Fibroblast of villous mesenchyme (primary cell): Measurements from ENCODE around the gene FHOD1. TPM values are rescaled to one million over a fixed set of nuclear protein-coding genes. Genes with fewer than 3 reads are reported as not detected.
A peak's percentile ranks its signal among the peaks of the same experiment; 100 is the strongest.

Source experiments
- DNase-seq: peaks from one replicate; pipeline ENCODE4 v3.0.0-alpha.2; 2010; ENCODE audit warnings: low read depth
- H3K4me3 ChIP-seq: 2 replicates; pipeline ENCODE4 v1.5.1; 2011; ENCODE audit warnings: low read depth, mild to moderate bottlenecking, low read length
- CTCF ChIP-seq: IDR thresholded peaks from 2 replicates; pipeline ENCODE4 v1.5.1; 2012; ENCODE audit warnings: low read depth, mild to moderate bottlenecking, low read length; ENCODE audit not compliant: insufficient read depth
- total RNA-seq: library from RNA; depleted of rRNA; stranded (reverse); fragments of >200 nt; gene quantifications from 2 replicates; pipeline ENCODE4 v1.2.3, GENCODE V29; 2012

The FHOD1 gene
- total RNA-seq, 1 donor, result 22.9 TPM

- TF ChIP-seq CTCF, result no peak
- H3K4me3 ChIP-seq, result no peak overlapping the region
- DNase-seq, result no peak
Observed at GRCh38 chr16:67201411-67202345, 45.6 kb downstream of the FHOD1 start.

GRCh38 chr16:67200491-67200890, 46.8 kb downstream of the FHOD1 start:
- H3K4me3 ChIP-seq, result no peak overlapping the region
- TF ChIP-seq CTCF, result no peak
- no peak for DNase-seq

GRCh38 chr16:67199808-67200198, 47.5 kb downstream of the FHOD1 start:
- TF ChIP-seq CTCF, result no peak
- H3K4me3 ChIP-seq, result no peak overlapping the region
- DNase-seq, result no peak

GRCh38 chr16:67199011-67199807, 48.1 kb downstream of the FHOD1 start, which contains the start of gene ELMO3:
Gene ELMO3 (plus strand): TSS chr16:67199131. CDS start chr16:67199327, 196 bp downstream.
- no peak for DNase-seq
- no peak within 1 kb of the TSS for H3K4me3 ChIP-seq

GRCh38 chr16:67198238-67198734, 49.0 kb downstream of the FHOD1 start:
- no peak overlapping the region for H3K4me3 ChIP-seq
- peak; percentile 56 for TF ChIP-seq CTCF
- no peak for DNase-seq

More at GRCh38 chr16:67199011-67199807, 48.1 kb downstream of the FHOD1 start, which contains the start of gene ELMO3:
- TF ChIP-seq CTCF, result peak; percentile 32

- no peak for TF ChIP-seq CTCF
- no peak overlapping the region for H3K4me3 ChIP-seq
- no peak for DNase-seq
Observed at GRCh38 chr16:67197704-67198103, 49.6 kb downstream of the FHOD1 start.
